Gastroesophageal sphincter (tissue), 4 donors: Measurements from ENCODE around the gene NHERF2. TPM values are rescaled to one million over a fixed set of nuclear protein-coding genes. Genes with fewer than 3 reads are reported as not detected.

Experiments
- ATAC-seq: fragments of 150-250 bp; one replicate; pipeline ENCODE4 v1.9.1; 2016; ENCODE audit warnings: mild to moderate bottlenecking, moderate library complexity
- H3K27ac ChIP-seq, 4 donors: fragments of 200-600 bp; sonication (generic) in 3 of 4; 1 replicate in 3 of 4; 2 replicates in 1 of 4; pipeline ENCODE4 v1.5.1; 2016 to 2019
- H3K27me3 ChIP-seq: fragments of 200-600 bp; sonication (generic); one replicate; pipeline ENCODE4 v1.5.1; 2019
- H3K36me3 ChIP-seq, 2 donors: fragments of 200-600 bp; sonication (generic); one replicate each; pipeline ENCODE4 v1.5.1; 2019; ENCODE audit warnings: control low read depth in 1 of 2
- H3K4me1 ChIP-seq, 3 donors: fragments of 200-600 bp; sonication (generic); 1 replicate in 2 of 3; 2 replicates in 1 of 3; pipeline ENCODE4 v1.5.1; 2016 to 2019; ENCODE audit warnings: control low read depth in 2 of 3
- H3K4me3 ChIP-seq, 2 donors: fragments of 200-600 bp; sonication (generic); one replicate each; pipeline ENCODE4 v1.5.1; 2019; ENCODE audit warnings: mild to moderate bottlenecking in 1 of 2, moderate library complexity in 1 of 2
- H3K9me3 ChIP-seq, 3 donors: fragments of 200-600 bp; sonication (generic); one replicate each; pipeline ENCODE4 v1.5.1; 2017 to 2019; ENCODE audit warnings: control low read depth in 2 of 3
- CTCF ChIP-seq, 4 experiments: fragments of 200-600 bp in 2 of 4; fragments of 450-650 bp in 2 of 4; sonication (generic) in 1 of 4; IDR thresholded peaks; one replicate each; pipeline ENCODE4 v1.5.1; 2017 to 2019; ENCODE audit warnings: antibody characterized with exemption in 4 of 4, mild to moderate bottlenecking in 2 of 4, moderate library complexity in 2 of 4
- EP300 ChIP-seq: sonication (generic); formaldehyde crosslinking; IDR thresholded peaks from one replicate; pipeline ENCODE4 v1.6.1; 2017; ENCODE audit warnings: antibody characterized with exemption, mild to moderate bottlenecking
- POLR2A ChIP-seq, 2 donors: fragments of 450-650 bp; IDR thresholded peaks; one replicate each; pipeline ENCODE4 v1.6.1; 2017; ENCODE audit warnings: antibody characterized with exemption in 2 of 2, mild to moderate bottlenecking in 2 of 2, moderate library complexity in 1 of 2
- POLR2AphosphoS5 ChIP-seq: sonication (generic); formaldehyde crosslinking; IDR thresholded peaks from one replicate; pipeline ENCODE4 v1.6.1; 2017; ENCODE audit warnings: antibody characterized with exemption
- WGBS, 2 donors: methylation state at CpG; one replicate each; pipeline ENCODE4 v1.1.5; 2018; ENCODE audit warnings: low coverage in 1 of 2; 5-methylcytosine and 5-hydroxymethylcytosine counted together
- total RNA-seq, 4 donors: library from RNA; depleted of rRNA; stranded (reverse); fragments of >200 nt; gene quantifications; one replicate each; pipeline ENCODE4 v1.1.0, GENCODE V29; 2016

NHERF2 gene
- total RNA-seq, 4 donors from 2014 or later, result 43.8 to 106 (median 63.8) TPM

GRCh38 chr16:1985466-1986150, 41.1 kb upstream of the NHERF2 start:
- no peak for TF ChIP-seq CTCF (IDR thresholded peaks at IDR 0.05)
- no peak for TF ChIP-seq EP300
- no peak for TF ChIP-seq POLR2AphosphoS5
- TF ChIP-seq POLR2A (IDR thresholded peaks at IDR 0.05), result no peak
- no peak overlapping the region for H3K4me3 ChIP-seq
- peaks cover 0 to 43% (median 14%) of the 10 kb centered on the region in 3 donors for H3K4me1 ChIP-seq
- no peak for ATAC-seq
- peaks cover 55% of the 10 kb centered on the region for H3K27me3 ChIP-seq
- H3K9me3 ChIP-seq, result no peaks in the 10 kb centered on the region
- H3K36me3 ChIP-seq, result peaks cover 0 to 25% of the 10 kb centered on the region in 2 donors
- no CpG with 5 or more reads among the region's 14 CpGs for WGBS, 2 donors
- no peak overlapping the region for H3K27ac ChIP-seq

GRCh38 chr16:1987198-1987597, 39.5 kb upstream of the NHERF2 start:
- Histone ChIP-seq H3K27ac (no peak overlapping the region), H3K9me3 (no peaks in the 10 kb centered on the region), H3K27me3 (peaks cover 55% of the 10 kb centered on the region), H3K36me3 (peaks cover 0 to 25% of the 10 kb centered on the region in 2 donors), H3K4me3 (no peak overlapping the region), H3K4me1 (peaks cover 0 to 58% (median 27%) of the 10 kb centered on the region in 3 donors)
- TF ChIP-seq EP300 (no peak), POLR2A (IDR thresholded peaks at IDR 0.05) (no peak), POLR2AphosphoS5 (no peak), CTCF (IDR thresholded peaks at IDR 0.05) (no peak)
- 84% methylated on average over 4 of the region's 10 CpGs; no CpG with 5 or more reads in 1 of the 2 donors for WGBS, 2 donors
- no peak for ATAC-seq

- Histone ChIP-seq H3K27me3 (peaks cover 52% of the 10 kb centered on the region), H3K4me3 (peak within 1 kb of the TSS in 1 of 2 donors; percentile 30), H3K27ac (no peak within 1 kb of the TSS), H3K36me3 (peaks cover 0 to 25% of the 10 kb centered on the region in 2 donors), H3K9me3 (no peaks in the 10 kb centered on the region), H3K4me1 (peaks cover 0 to 51% (median 30%) of the 10 kb centered on the region in 3 donors)
- ATAC-seq, result no peak
- no CpG with 5 or more reads among the region's 67 CpGs for WGBS, 2 donors
- TF ChIP-seq POLR2A (IDR thresholded peaks at IDR 0.05) (no peak), EP300 (no peak), CTCF (IDR thresholded peaks at IDR 0.05) (no peak), POLR2AphosphoS5 (no peak)
These were observed 37.2 kb upstream of the NHERF2 start, which contains the start of gene SYNGR3 for GRCh38 chr16:1989209-1990100. TSS of gene SYNGR3 (plus strand) at chr16:1989970. CDS start at chr16:1990103, 133 bp downstream.

- no peak for TF ChIP-seq EP300
- TF ChIP-seq CTCF (IDR thresholded peaks at IDR 0.05), result no peak
- Histone ChIP-seq H3K4me1 (peaks cover 0 to 45% (median 25%) of the 10 kb centered on the region in 3 donors), H3K36me3 (peaks cover 0 to 25% of the 10 kb centered on the region in 2 donors), H3K27me3 (peaks cover 52% of the 10 kb centered on the region), H3K27ac (no peak overlapping the region), H3K4me3 (peak overlapping the region in 1 of 2 donors; percentile 30), H3K9me3 (no peaks in the 10 kb centered on the region)
- WGBS, 2 donors, result no CpG with 5 or more reads among the region's 25 CpGs
- ATAC-seq, result no peak
These were observed 36.7 kb upstream of the NHERF2 start for GRCh38 chr16:1990101-1990350.
